ENCODE results near the gene ALDH3B2. TPM values are rescaled to one million over a fixed set of nuclear protein-coding genes. Genes with fewer than 3 reads are reported as not detected.
"Not testable (repeated sequence)": the region's sequence is repeated elsewhere in the genome, so short reads cannot be mapped to it uniquely, and the experiment has no call there.

The ALDH3B2 gene, protein sequence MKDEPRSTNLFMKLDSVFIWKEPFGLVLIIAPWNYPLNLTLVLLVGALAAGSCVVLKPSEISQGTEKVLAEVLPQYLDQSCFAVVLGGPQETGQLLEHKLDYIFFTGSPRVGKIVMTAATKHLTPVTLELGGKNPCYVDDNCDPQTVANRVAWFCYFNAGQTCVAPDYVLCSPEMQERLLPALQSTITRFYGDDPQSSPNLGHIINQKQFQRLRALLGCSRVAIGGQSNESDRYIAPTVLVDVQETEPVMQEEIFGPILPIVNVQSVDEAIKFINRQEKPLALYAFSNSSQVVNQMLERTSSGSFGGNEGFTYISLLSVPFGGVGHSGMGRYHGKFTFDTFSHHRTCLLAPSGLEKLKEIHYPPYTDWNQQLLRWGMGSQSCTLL
- total RNA-seq, result not detected in 2 replicates

DNA sequence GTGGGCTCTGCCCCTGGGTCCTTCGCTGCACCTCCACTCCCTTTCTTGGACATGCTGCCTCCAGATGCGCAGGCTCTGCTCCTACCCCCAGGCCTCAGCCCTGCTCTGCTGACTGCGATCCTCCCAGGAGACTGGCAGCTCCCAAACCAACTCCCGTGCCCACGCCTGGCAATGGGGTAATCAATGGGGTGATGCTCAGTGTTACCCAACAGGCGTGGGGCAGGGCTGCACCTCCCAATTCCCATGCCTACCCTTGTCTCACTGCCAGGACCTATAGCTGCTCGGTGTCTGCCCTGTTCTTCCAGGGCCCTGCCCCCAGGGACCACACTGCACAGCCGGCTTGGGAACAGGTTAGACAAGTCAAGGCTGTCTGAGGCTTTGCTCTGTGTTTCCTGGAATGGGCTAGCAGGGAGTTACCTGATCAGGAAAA is at the start of gene ALDH3B2:
Gene ALDH3B2 (minus strand): TSS at position 182 of the 430 bp plus-strand sequence. CDS start 7,688 bp downstream, outside the sequence.
- no peak for DNase-seq

DNA sequence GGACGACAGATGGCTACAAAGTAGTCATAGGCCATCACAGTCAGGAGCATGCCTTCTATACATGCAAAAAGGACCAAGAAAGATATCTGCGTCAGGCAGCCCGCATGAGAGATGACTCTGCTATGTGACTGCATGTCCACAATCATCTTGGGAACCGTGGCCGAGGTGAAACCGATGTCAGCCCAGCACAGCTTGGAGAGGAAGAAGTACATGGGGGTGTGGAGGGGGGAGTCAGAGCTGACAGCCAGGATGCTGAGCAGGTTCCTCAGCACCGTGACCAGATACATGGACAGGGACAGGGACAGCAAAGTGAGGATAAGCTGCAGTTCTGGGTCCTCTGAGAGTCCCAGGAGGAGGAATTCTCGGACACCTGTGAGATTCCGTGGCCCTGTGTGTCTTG is 48.6 kb upstream of the ALDH3B2 start:
- DNase-seq, result not testable (repeated sequence)

DNA sequence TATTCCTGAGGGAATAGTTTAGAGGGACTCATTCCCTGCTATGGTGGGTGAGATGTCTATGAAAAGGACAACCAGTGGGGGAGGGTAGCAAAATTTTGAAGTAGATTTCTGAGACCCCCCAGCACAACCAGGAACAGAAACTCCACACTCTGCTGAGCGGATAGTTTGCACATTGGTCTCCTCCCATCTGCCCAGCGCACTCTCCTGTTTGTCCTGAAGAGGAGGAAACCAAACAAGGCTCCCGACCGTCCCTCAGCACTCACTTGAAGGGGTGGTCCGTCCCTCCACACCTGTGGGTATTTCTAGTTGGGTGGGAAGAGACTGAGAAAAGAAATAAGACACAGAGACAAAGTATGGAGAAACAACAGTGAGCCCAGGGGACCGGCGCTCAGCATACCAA is 41.8 kb upstream of the ALDH3B2 start:
- not testable (repeated sequence) for DNase-seq

DNA sequence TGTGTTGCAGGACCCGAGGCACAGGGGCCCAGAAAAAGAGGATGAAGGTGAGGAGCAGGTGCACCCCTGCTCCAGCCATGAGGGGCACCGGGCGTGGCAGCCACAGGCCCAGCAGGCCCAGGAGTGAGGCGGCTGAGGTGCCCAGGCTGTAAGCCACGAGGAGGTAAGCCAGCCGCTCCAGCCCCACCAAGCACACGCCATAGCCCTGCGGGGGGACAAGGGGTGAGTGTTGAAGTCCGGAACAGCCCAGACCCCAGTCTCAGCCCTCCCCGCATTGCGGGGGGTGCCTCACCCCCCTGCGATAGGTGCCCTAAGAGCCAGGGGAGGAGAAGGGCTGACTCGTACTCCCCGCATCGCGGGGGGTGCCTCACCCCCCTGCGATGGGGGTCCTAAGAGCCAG is 41.4 kb upstream of the ALDH3B2 start:
- not testable (repeated sequence) for DNase-seq

DNA sequence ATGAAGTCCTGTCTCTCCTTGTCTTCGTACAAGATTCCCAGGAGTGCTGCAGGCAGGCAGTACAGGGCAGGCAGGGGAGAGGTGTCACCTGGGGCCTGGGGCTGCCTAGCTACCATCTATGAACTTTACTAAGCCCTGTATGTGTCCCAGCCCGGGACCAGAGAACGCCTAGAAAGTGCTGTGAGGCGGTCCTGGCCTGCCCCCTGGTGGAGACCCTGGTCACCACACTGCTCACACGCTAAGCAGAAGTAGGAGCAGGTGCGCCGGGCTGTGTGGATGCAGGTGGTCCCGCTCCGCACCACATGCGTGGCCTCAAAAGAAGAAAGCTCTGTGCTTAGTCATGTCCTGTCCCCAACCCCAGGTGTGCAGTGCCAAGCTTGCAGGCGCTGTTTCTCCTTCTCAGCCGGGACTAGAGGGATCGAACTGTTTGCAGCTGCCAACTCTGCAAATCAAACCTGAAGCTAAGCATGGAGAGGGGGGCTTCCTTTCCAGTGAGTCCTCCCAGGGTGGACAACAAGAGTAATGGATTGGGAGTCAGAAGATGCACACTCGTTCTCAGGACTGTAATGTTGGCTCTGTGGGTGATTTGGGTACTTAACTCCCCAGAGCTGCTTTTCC is 39.6 kb upstream of the ALDH3B2 start:
- DNase-seq, result not testable (repeated sequence)

DNA sequence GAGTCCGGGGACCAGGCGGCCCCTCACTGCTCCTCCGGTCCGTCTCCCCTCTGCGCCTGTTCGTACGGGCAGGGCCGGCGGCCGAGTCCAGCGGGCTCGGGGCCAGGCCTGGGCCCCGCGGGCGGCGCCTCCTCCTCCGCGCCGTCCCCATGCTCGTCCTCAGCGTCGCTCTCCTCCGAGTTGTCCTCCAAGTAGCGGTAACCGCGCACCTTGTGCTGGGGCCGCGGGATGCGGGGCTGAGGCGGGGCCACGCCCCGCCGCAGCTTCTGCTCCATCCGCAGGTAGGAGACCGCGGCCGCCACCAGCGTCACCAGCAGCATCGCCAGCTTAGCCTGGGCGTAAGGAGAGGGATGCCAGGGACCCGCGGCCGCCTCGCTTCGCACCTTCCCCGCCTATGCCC is 37.3 kb upstream of the ALDH3B2 start:
- DNase-seq, result not testable (repeated sequence)

DNA sequence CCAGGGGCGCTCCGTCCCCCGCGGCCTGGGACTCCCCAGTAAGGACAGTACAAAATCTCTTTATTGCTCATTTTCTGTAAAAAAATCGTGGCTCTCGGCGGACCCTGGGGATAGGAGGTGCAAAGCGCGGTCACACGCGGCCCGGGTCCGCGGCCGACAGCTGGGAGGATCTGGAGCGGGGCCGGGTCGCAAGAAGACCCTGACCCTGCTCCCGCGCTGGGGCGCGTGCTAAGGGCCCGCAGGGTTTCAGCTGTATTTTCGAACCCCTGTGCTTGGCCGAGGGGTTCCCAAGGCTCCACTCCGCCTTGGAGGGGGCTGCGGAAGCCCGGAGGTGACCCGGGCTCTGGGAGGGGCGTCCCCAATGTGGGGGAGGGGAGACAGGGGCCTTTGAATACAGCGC is 36.8 kb upstream of the ALDH3B2 start:
- DNase-seq, result not testable (repeated sequence)

DNA sequence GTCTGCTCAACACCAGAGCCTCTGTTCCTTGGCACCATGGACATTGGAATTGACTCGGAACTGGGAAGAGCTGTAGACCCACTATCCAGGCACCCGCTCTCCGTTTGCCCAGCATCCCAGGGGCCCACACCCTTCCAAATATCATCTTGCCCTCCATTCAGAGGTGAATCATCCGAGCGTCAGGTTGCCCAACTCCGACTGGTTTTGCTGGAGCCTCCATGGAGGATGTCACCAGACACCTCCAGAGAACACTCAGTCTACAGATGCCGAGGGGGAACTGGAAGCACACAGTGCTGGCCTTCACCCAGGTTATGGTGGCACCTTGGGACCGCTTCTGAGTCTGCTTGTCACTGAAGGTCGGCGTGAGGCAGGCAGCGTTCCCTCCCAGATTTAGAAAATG is 35.4 kb upstream of the ALDH3B2 start:
- DNase-seq, result not testable (repeated sequence)

DNA sequence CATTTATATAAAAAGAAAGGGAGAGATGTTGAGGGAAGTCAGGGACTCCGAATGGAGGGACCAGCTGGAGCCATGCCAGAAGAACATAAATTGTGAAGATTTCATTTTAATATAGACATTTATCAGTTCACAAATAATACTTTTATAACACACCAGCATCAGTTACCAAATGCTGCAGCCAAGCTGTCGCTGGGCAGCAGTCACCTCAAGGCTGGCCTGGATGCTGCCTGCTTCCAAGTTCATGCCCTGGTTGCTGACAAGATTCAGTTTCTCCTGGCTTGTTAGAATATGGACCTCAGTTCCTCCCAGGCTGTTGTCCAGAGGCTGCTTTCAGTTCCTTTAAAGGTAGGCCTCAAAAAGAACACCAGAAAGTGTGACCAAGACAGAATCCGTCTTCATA is 30.8 kb upstream of the ALDH3B2 start:
- no peak for DNase-seq

DNA sequence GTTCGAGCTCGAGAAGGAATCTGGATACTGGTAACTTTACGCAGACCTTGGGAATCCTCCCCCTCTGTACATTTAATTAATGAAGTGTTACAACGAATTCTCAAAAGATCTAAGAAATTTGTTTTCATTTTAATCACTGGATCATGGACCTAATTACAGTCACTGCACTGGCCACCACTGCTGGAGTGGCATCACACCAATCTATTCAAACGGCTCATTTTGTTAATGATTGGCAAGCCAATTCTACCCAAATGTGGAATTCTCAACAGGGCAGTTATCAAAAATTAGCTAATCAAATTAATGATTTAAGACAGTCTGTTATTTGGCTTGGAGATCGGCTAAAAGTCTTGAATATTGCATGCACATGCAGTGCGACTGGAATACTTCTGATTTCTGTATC is 30.1 kb upstream of the ALDH3B2 start:
- DNase-seq, result no peak

DNA sequence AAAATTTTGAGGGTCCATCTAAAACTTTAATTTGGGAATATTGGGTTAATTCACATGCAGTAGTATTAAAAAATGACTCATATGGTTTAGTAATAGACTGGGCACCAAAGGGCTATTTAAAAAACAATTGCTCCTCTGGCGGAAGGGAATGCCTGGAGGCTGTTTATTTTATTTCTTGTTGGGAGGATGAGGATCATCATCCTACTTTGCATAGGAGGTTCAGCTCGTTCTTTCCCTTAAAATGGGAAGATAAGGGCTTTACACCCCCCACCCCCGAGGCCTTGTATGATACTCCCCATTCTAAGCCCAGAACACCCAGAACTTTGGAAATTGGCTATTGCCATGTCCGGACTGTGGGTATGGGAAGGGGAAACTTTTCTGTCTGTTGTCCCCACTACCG is 29.3 kb upstream of the ALDH3B2 start:
- DNase-seq, result not testable (repeated sequence)

DNA sequence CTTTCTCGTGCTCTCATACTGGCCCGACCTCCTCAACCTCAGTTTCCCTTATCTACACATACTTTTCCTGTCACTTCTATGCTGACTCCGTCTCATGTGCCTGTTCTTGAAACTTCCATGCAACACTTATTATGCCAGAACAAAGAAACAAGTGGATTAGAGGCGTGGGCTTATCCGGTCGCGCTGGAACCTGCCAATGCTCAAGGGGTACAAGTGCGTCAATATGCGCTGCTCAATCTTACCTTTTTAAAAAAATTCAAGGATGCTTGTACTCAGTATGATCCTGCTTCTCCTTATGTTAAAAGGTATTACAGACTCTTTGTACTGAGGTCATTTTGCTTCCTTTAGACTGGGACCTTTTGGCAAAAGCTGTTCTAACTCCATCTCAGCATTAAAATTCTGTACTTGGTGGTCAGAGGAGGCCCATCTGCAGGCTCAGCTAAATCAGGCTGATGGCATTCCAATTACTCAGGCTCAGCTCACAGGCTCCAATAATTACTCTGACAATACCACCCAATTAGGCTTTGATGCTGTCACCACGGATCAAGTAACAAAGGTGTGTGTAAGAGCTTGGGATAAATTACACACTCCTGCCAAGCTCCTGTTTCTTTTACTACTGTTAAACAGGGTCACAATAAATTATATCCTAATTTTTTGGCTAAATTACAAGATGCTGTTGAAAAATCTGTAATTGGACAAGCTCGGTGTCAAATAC is 26.3 kb upstream of the ALDH3B2 start:
- DNase-seq, result no peak

DNA sequence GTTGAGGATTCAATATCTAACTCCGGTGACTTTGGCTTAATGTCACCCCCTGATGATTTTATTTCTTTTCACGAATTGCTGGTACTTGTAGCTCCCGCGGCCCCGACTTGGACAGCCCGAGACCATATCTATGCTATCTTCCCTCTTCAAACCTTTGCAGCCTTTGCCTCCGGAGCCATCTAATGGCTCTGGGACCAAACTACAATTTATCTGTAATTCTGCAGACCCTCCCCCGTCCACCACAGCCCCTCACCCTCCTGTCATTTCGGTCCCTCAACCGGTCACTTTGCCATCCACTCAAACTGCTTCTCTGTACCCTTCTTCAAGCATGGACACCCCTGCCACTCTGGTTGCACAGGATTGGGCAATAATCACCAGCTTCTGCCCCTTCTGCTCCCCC is 25.7 kb upstream of the ALDH3B2 start:
- no peak for DNase-seq

DNA sequence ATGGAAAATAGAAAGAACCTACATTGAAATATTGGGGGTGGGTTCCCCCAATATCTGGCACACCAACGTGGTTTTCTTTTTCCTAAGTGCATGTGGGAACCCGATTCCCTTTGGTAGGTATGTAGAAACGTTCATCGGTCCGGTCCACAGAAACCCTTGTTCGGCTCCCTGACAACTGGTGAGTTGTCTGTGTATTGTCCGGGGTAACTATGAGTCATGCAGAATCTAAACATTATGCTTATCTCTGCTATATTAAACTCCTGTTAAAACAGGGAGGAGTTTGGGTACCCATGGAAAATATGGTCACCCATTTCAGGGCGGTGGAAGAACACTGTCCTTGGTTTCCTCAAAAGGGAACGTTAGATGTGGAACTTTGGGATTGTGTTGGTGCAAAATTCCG is 25.1 kb upstream of the ALDH3B2 start:
- DNase-seq, result peak; percentile 48

DNA sequence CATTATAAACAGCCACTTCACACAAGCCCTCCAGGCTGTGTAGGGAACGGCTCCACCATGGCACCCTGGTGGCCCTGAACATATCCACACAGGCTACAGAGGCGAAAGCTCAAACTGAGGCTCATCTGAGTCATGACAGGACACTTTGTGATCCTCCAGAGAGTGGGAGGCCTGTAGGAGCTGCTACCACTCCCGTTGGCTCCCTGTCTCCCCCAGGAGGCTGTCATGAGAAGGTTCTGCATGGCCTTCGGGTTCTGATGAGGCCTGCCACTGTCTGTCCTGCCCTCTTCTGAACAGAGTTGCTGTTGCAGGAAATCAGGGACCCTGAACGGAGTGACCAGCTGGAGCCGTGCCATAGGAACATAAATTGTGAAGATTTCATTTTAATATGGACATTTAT is 23.8 kb upstream of the ALDH3B2 start:
- peak; percentile 5 for DNase-seq

DNA sequence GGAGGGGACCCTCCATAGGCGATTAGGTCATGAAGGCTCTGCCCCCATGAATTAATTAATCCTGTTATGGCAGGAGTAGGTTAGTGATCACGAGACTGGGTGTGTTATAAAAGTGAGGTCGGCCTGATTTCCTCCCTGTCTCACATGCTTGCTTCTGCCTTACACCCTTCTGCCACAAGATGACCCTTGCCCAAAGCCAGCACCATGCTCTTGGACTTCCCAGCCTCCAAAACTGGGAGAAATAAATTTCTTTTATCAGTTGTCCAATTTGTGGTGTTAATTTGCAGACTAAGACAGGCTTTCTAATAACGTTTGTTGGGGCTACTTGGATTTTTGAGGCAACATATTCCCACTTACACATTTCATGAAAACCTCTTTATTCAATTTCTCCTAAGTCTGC is 23.4 kb upstream of the ALDH3B2 start:
- no peak for DNase-seq

DNA sequence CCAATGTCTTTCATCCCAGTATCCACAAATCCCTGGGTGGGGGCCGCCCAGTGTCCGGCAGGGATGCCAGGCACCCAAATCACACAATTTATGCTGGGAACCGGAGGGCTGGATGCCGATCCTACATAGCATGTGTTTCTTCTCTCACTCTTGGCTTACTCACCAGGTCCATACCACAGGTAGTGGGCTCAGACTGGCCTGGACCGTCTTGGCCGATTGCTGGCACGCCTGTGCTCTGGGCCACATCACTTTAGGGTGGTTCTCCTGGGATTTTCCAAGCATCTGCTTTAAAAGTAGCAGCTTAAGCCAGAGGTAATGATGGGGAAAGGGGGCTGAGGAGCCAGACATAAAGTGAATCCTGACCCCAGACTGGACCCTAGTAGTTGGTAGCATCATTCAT is 22.6 kb upstream of the ALDH3B2 start:
- no peak for DNase-seq

DNA sequence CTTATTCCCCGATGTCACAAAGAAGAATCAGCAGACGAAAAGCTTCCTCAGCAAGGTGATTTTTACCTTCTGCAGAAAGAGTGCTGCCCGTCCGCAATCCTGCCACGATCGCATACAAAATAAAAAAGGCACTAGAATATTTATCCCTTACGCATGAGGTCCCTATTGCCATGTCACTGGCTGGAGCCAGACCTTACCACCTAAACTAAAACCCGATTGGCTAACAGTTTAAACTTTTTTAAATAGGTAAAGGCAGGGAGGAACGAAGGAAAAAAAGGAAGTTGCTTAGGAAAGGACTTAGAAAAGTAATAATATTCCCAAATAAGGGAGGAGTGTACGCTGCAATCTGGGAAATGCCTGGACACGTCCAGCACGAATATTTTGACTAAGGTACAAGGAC is 21.2 kb upstream of the ALDH3B2 start:
- DNase-seq, result no peak

DNA sequence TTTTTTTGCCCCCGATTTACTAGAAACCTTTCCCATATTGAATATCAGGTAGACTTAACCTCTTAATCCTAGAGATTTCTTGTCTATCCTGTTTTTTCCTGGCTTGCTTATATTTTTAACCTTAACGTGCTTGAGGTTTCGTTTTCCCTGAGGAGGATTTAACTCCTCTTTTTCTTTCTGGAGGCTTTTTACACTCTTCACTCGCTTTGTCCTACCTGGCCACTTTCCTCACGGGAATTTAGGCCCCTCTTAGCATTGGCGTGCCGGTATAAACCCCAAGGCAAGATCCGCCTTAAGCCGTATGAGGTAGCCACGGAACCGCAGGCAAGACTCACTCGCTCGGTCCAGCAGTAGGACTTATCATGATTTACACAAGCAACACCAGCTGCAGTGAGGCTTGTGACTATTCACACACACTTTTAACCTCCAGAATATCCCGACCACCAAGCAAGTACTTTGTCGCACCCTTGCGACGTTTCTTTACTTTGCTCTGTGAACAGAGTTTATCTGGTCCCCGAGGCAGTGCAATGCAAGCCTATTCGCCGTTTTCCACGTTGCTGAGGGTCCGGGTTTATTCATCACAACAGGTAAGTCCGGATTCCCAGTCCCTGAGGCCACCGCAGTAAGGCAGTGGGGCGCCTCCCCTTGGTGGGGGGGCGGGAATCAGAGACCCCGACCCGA is 20.6 kb upstream of the ALDH3B2 start:
- DNase-seq, result no peak

DNA sequence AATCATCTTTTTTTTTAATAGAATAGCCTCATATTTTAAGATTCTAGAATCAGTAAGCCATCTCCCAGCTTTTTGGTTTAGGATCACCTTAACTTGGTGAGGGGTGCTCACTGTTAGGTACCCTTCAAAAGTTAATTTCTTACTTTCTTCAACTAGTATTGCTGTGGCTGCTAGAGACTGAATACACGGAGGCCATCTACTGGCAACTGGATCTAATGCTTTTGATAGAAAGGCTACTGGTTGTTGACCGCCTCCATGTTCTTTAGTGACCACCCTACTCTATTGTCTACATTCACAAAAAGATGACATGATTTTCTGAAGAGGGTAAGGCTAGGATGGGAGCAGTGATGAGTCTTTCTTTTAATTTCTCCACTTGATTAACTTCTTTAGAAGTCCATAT is 16.7 kb upstream of the ALDH3B2 start:
- DNase-seq, result peak; percentile 6

DNA sequence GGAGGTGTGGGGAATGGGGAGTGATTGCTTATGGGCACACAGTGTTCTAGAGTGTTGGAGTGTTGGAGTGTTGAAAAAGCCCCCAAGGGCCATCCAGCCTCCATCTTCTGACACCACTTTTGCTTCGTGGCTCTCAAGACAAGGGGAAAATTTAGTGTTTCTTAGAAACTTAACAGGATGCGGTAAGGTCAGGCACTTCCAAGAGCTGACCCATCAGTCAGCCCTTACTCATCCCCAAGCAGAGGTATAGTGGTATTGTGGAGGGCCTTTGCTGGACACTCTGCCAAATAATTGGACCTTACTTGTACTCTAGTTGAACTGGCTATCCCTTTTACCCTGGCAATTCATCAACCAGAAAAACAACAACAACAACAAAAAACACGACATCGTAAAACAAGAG is 14.8 kb upstream of the ALDH3B2 start:
- no peak for DNase-seq

DNA sequence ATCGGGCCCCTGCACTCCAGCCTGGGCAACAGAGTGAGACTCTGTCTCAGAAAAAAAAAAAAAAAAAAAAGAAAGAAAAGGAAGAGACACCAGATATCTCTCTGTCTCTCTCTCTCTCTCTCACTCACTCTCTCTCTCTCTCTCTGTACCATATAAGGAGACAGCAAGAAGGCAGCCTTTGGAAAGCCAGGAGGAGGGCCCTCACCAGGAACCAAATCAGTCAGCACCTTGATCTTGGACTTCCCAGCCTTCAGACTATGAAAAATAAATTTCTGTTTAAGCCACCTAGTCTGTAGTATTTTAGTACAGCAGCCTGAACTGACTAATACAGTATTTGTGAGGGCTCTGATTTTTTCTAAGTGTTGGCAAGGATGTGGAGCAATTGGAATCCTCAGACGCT is 13.6 kb upstream of the ALDH3B2 start:
- no peak for DNase-seq

Data from dermis blood vessel endothelial cell (primary cell).